PC-9 (cell line): ENCODE measurements around the gene ATG5. TPM values are rescaled to one million over a fixed set of nuclear protein-coding genes. Genes with fewer than 3 reads are reported as not detected.

Experiments
- BruUV-seq: library from RNA; stranded (reverse); fragments of 400-500 nt; replicated peaks from 2 replicates; lab custom pipeline; 2021; lab: Mats Ljungman, UMichigan
- CTCF ChIA-PET: fragments of 300-600 bp; sonication (Branson Sonifier 250); formaldehyde crosslinking; loops from one replicate; lab custom pipeline; 2022; ENCODE audit warnings: antibody characterized with exemption; lab: Charles Lee
- POLR2A ChIA-PET: fragments of 300-600 bp; sonication (Branson Sonifier 250); formaldehyde crosslinking; loops from one replicate; lab custom pipeline; 2022; ENCODE audit warnings: antibody characterized with exemption; ENCODE audit not compliant: unreplicated experiment; lab: Charles Lee
- DNase-seq, 2 experiments: peaks; one replicate each; pipeline versions ENCODE4 v3.0.0 to v3.0.0-alpha.2; 2015 to 2022; ENCODE audit warnings: mixed read lengths in 1 of 2
- H2AFZ ChIP-seq: fragments of 200-600 bp; sonication (generic); 2 replicates; pipeline ENCODE4 v1.8.1; 2017; ENCODE audit warnings: antibody characterized with exemption
- H3F3A ChIP-seq: fragments of 200-600 bp; sonication (generic); 2 replicates; pipeline ENCODE4 v1.8.1; 2017; ENCODE audit warnings: antibody characterized with exemption, mild to moderate bottlenecking, low read depth; ENCODE audit not compliant: insufficient read depth
- H3K27ac ChIP-seq: fragments of 200-600 bp; sonication (generic); 2 replicates; pipeline ENCODE4 v1.6.1; 2016; ENCODE audit warnings: mixed run types
- H3K27me3 ChIP-seq: fragments of 200-600 bp; sonication (generic); 2 replicates; pipeline ENCODE4 v1.6.1; 2016; ENCODE audit warnings: low read depth, mixed run types; ENCODE audit not compliant: insufficient read depth
- H3K36me3 ChIP-seq: fragments of 200-600 bp; sonication (generic); 2 replicates; pipeline ENCODE4 v1.6.1; 2016; ENCODE audit warnings: low read depth, mixed run types
- H3K4me1 ChIP-seq: fragments of 200-600 bp; sonication (generic); replicated peaks from 2 replicates; pipeline ENCODE4 v1.6.1; 2016; ENCODE audit warnings: mixed run types; ENCODE audit not compliant: insufficient read depth
- H3K4me2 ChIP-seq: fragments of 200-600 bp; sonication (generic); 2 replicates; pipeline ENCODE4 v1.6.1; 2017; ENCODE audit warnings: mixed run types
- H3K4me3 ChIP-seq: fragments of 200-600 bp; sonication (generic); 2 replicates; pipeline ENCODE4 v1.6.1; 2016; ENCODE audit warnings: mixed run types
- H3K79me2 ChIP-seq: fragments of 200-600 bp; sonication (generic); 2 replicates; pipeline ENCODE4 v1.6.1; 2017; ENCODE audit warnings: low read depth, mixed run types
- H3K9me2 ChIP-seq: fragments of 200-600 bp; sonication (generic); 2 replicates; pipeline ENCODE4 v1.8.1; 2017; ENCODE audit warnings: mild to moderate bottlenecking; ENCODE audit not compliant: insufficient read depth
- H3K9me3 ChIP-seq: fragments of 200-600 bp; sonication (generic); 2 replicates; pipeline ENCODE4 v1.8.1; 2016; ENCODE audit warnings: low read depth; ENCODE audit not compliant: insufficient read depth
- H4K20me1 ChIP-seq: fragments of 200-600 bp; sonication (generic); 2 replicates; pipeline ENCODE4 v1.8.1; 2017; ENCODE audit not compliant: insufficient read depth
- CTCF ChIP-seq: fragments of 200-600 bp; sonication (generic); conservative IDR thresholded peaks from 2 replicates; pipeline ENCODE4 v1.6.1; 2017; ENCODE audit warnings: mixed run types, antibody characterized with exemption, mild to moderate bottlenecking, moderate library complexity
- EZH2 ChIP-seq: fragments of 200-600 bp; sonication (generic); IDR thresholded peaks from 2 replicates; pipeline ENCODE4 v1.8.0; 2017; ENCODE audit warnings: antibody characterized with exemption, low read depth
- intact Hi-C: fragments of 100-400 bp; cut with micrococcal nuclease; formaldehyde crosslinking; loops from one replicate; pipeline ENCODE4 v1.10.0; 2022; ENCODE audit not compliant: unreplicated experiment
- total RNA-seq: library from RNA; stranded (reverse); gene quantifications from 2 replicates; pipeline ENCODE4 v1.2.3, GENCODE V29; 2021

Gene ATG5
- total RNA-seq, 1 experiment from 2014 or later: 39.8 TPM

DNA sequence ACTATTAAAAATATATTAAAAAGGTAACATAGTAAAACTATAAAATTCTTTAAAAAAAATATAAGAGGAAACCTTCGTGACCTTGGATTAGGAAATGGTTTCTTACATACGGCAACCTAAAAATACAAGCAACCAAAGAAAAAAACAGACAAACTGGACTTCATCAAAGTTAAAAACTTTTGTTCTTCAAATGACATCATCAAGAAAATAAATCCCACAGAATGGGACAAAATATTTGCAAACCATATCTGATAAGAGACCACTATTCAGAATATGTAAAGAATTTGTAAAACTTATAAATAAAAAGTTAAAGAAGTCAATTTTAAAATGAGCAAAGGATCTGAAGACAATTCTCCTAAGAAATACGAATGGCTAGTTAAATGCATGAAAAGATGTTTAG, 110.0 kb downstream of the ATG5 start:
- Histone ChIP-seq H3K9me2 (no peaks in the 10 kb centered on the region), H3K36me3 (no peaks in the 10 kb centered on the region), H3K4me3 (no peak overlapping the region), H3K4me1 (no peaks in the 10 kb centered on the region), H4K20me1 (0 out of 2 replicates have a peak, but pooled peaks cover 7% of the 10 kb centered on the region), H2AFZ (no peak overlapping the region), H3F3A (no peaks in the 10 kb centered on the region), H3K79me2 (peaks cover 13% of the 10 kb centered on the region), H3K27ac (no peak overlapping the region), H3K9me3 (no peaks in the 10 kb centered on the region), H3K4me2 (no peak overlapping the region), H3K27me3 (no peaks in the 10 kb centered on the region)
- POLR2A ChIA-PET: no interaction called here
- intact Hi-C loops: no loop called here
- no TSS peak for BruUV-seq
- TF ChIP-seq EZH2 (no peak), CTCF (no peak)
- no peak for DNase-seq
- CTCF ChIA-PET: no interaction called here

GRCh38 chr6:106214531-106214930, 111.0 kb downstream of the ATG5 start:
- H3F3A ChIP-seq: no peaks in the 10 kb centered on the region; the same call in 1 of the 2 replicates

GRCh38 chr6:106213660-106214289, 111.8 kb downstream of the ATG5 start:
- no peak for TF ChIP-seq CTCF
- no peak for TF ChIP-seq EZH2
- POLR2A ChIA-PET: no interaction called here
- no TSS peak for BruUV-seq

More at GRCh38 chr6:106214531-106214930, 111.0 kb downstream of the ATG5 start:
- ChIA-PET CTCF (no interaction called here), POLR2A (interaction anchor here (0.6 to 0.7 kb wide), 2 partner anchors 32 to 122 kb away, joined by 4 to 6 read pairs; no protein-coding TSS in a partner anchor)
- intact Hi-C loops: no loop called here
- Histone ChIP-seq H3K9me2 (no peaks in the 10 kb centered on the region), H3K36me3 (no peaks in the 10 kb centered on the region), H4K20me1 (no peaks in the 10 kb centered on the region), H3K4me2 (no peak overlapping the region), H3K9me3 (no peaks in the 10 kb centered on the region), H3K27ac (no peak overlapping the region), H3K4me3 (no peak overlapping the region), H3K79me2 (peaks cover 5% of the 10 kb centered on the region), H3K4me1 (no peaks in the 10 kb centered on the region), H3K27me3 (no peaks in the 10 kb centered on the region), H2AFZ (no peak overlapping the region)
- TF ChIP-seq CTCF: no peak
- no peak for TF ChIP-seq EZH2
- no TSS peak for BruUV-seq
- DNase-seq: no peak

More at GRCh38 chr6:106213660-106214289, 111.8 kb downstream of the ATG5 start:
- Histone ChIP-seq H3K79me2 (no peaks in the 10 kb centered on the region; the same call in none of the 2 replicates), H3K4me3 (no peak overlapping the region), H3K27ac (no peak overlapping the region), H3K27me3 (no peaks in the 10 kb centered on the region), H3F3A (no peaks in the 10 kb centered on the region; the same call in 1 of the 2 replicates), H4K20me1 (no peaks in the 10 kb centered on the region), H3K9me2 (no peaks in the 10 kb centered on the region), H3K36me3 (no peaks in the 10 kb centered on the region), H3K4me2 (no peak overlapping the region), H3K4me1 (no peaks in the 10 kb centered on the region), H3K9me3 (no peaks in the 10 kb centered on the region), H2AFZ (no peak overlapping the region)
- intact Hi-C loops: no loop called here
- CTCF ChIA-PET: no interaction called here
- DNase-seq: no peak
